CD4-positive, alpha-beta T cell treated with Interleukin-2 at 100 ng/mL for 4 hours (primary cell): ENCODE results near the gene ARPC2.
A peak's percentile ranks its signal among the peaks of the same experiment; 100 is the strongest.

Experiments used
- DNase-seq: peaks from one replicate; pipeline ENCODE4 v3.0.0-alpha.2; 2020; ENCODE audit warnings: low spot score

ARPC2 gene

DNA sequence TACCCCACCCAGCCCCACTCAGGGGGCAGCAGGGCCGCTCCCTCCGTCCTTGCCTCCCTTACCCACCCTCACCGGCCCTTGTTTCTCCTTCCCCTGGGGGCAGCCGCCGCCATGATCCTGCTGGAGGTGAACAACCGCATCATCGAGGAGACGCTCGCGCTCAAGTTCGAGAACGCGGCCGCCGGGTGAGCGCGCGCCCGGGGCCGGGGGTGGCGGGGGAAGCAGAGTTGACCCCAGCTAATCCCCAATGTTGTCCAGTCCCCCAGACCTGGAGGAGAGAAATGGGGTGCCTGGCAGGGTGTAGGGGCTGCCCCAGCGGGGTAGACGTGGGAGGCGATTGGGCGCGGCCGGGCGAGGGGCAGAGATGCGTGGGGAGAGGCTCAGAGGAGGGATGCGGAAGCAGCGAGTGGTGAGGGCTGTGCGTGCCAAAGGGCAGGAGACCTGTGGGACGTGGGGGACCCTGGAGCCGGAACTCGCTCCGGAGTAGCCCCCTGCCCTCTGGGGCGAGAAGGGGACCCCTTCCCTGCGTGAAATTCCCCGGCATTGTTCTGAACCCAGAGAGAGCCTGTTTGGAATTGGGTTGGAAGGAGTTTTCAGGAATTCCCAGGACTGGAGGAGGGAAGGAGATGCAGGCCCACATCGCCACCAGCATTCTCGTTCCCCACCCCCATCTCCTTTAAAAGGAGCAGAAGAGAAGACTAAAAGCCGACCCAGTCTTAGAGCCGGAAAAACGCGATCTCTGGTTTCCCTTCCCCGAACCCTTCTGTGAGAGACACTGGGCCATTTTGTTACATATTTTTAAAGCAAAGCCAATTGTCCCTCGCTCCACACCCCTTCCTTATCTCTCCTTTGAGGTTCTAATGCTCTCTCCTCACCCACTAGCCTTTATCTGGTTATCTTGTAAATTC, 625 bp downstream of the ARPC2 start:
- DNase-seq = peak; percentile 55

DNA sequence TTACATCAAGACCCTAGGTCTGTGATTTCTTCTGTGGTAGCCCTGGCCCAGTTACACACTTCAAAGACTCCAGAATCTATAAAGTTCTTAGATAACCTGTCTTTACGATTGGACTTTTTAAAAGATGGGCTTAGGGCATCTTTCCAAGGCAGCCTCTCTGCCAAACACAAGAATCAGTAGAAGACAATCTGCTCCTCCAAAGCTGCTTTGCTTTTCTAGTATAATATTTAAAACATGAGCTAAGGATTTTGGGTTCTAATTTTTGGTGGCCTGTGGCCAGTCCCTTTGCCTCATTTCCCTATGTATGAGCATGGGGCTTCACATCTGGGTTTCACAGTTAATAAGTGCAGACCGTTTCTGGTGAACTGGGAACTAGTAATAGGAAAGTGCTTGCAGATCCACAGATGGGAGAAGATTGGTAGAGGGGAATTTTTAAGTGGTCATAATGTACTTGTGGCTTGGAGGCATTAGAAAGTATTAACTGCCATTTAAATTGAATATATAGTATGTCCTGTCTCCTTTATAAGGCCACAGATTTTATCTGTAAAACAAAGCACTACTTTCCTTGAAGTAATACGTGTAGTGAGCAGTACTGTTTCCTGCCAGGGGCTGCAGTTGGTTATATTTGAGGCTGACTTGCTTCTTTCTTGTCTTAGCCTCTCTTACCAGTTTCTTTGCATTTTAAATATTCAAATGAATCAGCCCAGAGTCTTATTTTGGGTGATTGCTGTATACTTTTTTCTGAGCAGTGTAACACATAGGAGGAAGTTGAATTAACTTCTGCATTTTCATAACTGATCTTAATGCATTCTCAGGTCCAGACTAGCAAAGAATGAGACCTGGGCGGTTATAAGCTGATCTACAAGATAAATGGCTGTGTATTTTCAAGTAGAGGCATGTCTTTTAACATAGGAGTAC, 1.5 kb downstream of the ARPC2 start:
- DNase-seq = peak; percentile 67

DNA sequence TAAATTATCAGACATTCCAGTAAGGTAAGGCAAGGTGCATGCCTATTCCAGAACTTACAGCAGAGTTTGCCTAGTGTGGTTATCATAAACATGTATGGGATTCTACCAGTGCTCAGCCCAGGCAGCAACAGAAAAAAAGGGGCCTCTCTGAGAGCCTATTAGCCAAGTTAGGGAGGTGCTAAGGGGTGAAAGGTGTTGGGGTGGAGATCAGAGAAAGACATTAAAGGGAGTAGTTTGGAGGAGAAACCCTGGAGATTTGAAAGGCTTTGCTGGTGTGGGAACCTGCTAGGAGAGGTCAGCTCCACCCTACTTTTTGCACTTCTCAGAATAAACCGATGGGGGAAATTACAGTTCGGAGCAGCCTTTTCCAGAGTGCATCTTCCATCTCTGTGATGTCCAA, 2.9 kb downstream of the ARPC2 start:
- DNase-seq = no peak

DNA sequence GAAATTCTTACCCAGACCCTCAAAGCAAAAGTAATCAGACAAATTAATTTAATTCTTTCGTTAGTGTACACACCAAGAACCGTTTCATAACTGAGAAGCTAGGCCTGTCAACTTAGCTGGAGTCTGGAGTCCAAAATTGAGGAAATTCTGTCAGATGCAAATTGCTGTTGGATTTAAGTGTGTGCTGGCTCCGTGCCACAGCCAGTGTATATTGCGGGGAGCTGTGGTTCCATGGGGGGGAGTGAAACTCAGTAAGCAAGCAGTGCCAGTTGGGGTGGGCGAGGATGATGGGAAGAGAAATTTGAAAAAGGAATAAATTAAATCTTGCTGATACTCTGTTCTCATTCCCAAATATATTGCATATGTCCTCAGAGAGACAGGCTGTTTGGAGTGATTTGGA, 4.0 kb downstream of the ARPC2 start:
- DNase-seq = no peak

DNA sequence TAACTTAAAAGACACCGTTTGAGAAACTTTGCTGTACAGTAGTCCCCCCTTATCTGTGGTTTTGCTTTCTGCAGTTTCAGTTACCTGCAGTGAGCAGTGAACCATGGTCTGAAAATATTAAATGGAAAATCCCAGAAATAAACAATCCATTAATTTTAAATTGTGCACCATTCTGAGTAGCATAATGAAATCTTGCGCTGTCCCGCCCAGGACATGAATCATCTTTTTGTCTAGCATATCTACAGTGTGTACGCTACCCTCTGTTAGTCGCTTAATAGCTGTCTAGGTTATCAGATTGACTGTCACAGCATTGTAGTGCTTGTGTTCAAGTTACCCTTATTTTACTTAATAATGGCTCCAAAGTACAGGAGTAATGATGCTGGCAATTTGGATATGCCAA, 6.1 kb downstream of the ARPC2 start:
- DNase-seq = peak; percentile 65

DNA sequence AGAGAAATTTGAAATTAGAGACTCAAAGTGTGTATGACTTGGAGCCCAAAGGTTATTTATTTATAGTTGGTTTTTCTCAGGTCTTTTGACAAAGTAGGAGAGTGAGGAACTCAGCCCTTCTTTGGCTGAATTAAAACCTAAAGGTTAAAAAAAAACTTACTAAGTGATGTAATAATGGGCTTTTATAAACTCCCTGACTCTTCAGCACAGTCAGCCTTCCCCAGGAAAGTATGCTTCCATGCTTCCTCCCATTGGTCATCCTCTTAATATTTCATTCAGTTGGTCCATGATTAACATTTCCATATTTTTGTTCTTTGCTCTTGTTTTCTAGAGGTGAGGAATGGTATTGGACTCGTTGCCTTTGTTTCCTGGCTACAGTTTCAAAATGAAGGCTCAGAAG, 7.2 kb downstream of the ARPC2 start:
- no peak for DNase-seq

DNA sequence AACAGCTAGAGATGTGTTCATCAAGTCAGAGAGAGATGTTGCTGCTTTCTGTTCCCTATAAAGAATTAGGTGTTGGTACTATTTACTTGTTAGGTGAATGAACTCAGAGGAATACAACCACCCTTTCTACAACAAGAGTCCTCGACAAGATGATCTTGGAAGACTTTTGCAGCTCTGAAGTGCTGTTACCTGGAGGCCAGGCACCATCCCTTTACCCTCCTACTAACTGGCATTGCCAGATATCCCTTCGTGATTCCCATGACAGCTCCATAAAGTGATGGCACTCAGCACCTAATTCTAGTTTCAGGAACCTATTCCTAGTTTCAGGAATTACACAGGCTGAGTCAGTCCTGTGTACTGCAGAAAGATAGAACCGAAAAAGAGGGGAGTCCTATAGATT, 9.9 kb downstream of the ARPC2 start:
- DNase-seq = no peak

DNA sequence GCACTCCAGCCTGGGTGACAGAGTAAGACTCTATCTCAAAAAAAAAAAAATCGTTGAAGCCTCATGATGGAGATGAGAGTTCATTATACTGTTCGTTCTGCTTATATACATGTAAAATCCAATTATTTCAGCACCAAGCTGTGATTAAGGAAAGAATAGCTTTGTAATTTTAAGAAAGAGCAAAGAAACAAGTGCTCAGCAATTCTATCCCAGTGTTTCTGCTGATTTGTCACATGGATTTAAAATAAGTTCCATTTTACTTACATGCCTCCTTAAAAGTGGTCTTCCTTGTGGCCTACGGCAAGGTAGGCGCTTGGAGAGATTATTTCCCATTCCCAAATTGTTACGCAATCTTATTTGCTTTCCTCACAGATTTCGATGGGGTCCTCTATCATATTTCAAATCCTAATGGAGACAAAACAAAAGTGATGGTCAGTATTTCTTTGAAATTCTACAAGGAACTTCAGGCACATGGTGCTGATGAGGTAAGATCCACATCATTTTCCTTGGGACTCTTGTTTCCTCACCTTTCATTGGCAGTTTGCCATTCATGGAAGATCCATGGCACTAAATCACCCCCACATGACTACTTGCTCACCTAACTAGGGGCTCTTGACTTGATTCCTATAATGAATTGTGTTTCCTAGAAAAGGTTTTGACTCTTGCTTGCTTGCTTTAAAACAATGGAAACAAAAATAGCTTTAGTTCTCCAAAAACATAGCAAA, 11.5 kb downstream of the ARPC2 start:
- DNase-seq = no peak

DNA sequence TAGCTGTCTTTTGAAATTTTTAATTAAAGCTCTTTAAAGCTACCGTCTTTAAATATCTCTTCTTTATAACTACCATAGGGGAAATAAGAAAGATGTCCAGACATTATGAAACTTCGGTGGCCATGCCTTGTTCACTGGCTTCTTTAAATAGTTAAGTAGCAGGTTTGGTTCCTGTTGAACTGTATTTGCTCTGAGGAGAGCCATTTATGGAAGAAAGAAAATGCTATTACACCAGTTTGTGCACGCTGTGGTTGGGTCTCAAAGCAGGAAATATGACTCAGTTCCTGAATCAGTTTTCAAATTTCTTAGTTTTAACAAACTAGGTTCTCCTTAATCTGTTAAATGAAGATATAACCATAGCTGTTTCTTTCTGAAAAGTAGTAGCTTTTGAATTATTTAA, 12.2 kb downstream of the ARPC2 start:
- peak; percentile 73 for DNase-seq

DNA sequence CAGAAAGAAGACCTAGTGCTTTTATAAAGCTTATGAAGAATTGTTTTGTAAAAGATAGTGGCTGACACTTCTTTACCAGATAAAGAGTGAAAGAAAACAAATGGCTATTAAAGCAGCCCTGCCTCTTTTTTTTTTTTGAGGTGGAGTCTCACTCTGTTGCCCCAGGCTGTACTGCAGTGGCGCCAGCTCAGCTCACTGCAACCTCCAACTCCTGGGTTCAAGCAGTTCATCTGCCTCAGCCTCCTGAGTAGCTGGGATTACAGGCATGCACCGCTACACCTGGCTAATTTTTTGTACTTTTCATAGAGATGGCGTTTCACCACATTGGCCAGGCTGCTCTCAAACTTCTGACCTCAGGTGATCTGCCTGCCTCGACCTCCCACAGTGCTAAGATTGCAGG, 12.9 kb downstream of the ARPC2 start:
- no peak for DNase-seq

DNA sequence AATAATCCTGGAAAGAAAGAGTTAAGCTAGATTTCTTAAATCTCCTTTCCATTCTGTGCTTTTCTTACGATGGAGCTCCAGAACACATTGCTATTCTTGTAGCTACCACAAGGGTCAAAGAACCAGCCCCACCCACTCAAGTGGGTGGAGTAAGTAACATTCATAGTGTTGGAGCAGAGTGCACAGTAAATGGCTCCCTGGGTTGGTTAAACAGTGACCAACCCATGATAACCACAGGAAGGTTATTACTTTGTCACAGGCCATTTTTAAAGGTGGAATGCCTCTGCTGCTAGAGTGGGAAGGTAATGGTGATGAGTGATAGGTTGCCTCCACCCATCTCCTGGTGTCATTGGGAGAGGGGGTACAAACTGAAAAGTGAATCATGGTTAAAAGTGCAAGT, 13.9 kb downstream of the ARPC2 start:
- DNase-seq = peak; percentile 64

DNA sequence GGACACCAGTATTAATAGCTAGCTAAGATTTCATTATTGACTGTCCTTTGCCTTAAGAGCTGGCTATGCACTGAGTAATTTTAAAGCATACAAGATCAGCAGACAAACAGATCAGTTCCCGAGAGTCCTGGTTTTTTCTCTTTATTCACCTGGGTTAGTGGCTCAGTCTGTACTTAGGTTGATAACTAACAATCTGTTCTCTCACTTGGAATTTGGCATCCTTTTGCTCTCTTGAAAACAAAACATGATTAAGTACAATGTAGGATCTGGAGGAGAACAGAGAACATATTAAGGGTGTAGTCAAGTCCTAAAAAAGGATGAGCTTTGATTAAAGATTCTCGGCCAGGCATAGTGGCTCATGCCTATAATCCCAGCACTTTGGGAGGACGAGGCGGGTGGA, 16.6 kb downstream of the ARPC2 start:
- DNase-seq = no peak

DNA sequence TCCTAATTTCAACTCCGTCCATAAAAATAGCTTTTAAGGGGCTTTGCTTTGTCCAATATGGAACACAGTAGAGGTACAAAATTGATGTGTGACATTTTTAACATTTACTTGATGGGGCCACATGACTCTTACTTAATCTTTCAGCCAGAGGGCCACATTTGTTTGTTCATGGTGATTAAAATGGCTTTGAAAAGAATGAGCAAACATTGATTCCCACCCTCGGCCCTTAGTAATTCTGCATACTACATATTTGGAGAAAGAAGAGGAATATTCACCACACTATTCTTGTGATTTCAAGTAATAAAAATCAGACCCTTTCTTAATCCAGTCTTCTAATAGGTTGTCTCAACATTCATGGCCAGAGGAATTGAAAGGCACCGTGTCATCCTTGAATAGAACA, 17.5 kb downstream of the ARPC2 start:
- no peak for DNase-seq

DNA sequence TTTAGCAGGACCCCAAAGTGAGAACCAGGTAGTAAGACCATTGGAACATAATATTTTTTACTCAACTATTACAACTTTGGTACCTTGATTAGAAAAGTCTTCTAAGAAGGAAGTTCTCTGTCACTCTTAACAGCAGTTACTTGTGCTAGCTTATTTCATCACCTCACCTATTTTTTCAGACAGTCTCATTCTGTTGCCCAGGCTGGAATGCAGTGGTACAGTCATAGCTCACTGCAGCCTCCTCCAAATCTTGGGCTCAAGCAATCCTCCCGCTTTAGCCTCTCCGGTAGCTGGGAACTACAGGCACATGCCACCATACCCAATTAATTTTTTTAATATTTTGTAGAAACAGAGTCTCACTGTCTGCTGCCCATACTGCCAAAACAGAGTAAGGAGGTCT, 18.0 kb downstream of the ARPC2 start:
- no peak for DNase-seq

DNA sequence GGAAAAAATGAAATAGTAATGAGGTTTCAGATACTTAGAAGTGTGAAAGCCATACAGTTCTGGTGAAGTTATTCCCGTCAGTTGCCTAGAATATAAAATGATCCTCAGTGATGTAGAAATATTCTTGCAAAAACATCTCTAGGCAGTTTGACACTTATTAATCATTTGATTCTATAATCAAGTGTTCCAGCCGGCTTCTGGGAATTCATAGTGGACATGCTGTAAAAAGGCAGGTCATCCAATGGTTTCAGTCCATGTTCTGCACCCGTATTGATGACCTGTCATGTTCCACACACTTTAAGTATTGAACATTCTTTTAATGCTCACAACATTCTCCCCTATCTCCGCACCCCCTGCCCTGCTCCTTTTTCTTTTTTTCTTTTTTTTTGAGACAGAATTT, 19.8 kb downstream of the ARPC2 start:
- no peak for DNase-seq

DNA sequence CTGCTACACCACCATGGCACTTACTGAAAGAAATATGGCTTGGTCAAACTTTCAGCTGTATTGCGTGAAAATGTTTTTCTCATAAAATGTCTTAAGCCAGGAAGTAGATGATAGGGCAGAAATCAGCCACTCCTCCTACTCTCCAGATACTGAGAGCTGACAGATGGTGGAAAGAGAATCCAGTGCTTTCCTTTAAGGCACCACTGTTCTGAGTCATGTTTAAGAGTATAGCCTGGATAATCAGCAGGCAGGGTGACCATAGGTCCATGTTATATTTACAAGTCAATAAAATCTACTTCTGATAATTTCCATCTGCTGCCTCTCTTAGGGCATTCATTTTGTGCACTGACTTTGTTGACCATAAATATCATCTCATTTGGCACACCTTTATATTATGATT, 21.9 kb downstream of the ARPC2 start:
- DNase-seq = no peak

DNA sequence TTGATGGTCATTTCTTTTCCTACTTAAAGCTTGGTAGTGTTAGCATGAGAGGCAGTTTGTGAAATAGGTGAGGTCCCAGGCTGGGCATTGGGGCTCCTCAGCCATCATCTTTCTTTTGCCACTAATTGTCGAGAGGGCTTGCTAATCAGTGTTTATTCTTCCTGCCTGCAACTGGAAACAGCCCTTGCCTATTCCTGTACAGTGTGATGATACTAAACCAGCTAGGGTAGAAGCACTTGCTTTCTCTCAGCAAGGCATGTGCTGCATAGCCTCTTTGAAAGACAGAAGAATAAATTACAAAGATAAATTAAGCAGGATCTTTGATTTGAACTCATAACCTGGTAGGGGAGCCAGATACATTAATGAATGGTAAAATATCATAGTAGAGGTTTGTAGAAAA, 27.2 kb downstream of the ARPC2 start:
- DNase-seq = no peak

DNA sequence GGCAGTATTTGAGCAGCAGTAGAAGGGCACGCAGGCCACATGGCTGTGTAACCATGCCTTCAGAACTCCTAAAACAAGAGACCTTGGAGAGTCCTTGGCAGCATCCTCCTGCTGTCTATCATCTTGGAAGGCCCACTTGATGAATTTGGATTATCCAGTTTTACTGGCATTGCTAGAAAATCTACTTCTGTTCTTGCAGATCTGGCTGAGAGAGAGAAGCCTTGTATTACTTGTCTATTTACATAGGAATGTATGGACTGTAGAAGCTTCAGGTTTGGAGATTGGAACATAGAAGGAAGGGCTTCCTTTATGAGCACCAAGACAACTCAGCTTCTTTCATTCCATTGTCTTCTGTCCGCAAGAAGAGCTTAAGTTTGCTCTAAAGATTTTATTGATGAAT, 27.7 kb downstream of the ARPC2 start:
- no peak for DNase-seq

DNA sequence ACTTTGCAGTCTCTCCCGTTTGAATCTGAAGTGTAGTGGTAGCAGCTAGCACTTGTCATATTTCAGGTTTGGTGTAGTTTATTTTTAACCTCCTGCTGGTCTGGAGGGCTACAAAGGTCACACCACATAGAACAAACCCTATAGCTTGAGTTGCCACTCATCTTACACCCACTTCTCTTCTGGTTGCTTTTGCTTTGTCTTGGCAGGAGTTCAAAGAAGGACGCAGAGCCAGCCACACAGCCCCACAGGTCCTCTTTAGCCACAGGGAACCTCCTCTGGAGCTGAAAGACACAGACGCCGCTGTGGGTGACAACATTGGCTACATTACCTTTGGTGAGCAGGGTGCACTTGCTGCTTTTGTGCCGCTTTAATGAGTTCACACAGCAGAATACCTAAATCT, 28.2 kb downstream of the ARPC2 start:
- DNase-seq = no peak

DNA sequence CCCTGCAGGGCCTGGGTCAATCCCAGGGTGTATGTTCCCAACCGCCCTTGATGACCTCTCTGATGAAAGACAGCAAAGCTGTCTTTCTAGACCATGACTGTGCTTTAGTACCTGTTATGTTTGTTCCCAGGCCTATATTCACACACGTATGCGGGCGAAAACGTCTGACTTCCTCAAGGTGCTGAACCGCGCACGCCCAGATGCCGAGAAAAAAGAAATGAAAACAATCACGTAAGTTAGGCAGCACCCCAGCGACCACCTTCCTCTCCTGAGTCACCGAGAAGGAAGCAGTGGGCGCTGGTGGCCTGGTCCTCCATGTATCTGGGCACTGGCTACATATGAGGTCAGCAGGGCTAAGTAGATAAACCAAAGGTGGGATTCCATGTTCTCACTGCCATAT, 32.7 kb downstream of the ARPC2 start:
- DNase-seq = no peak

DNA sequence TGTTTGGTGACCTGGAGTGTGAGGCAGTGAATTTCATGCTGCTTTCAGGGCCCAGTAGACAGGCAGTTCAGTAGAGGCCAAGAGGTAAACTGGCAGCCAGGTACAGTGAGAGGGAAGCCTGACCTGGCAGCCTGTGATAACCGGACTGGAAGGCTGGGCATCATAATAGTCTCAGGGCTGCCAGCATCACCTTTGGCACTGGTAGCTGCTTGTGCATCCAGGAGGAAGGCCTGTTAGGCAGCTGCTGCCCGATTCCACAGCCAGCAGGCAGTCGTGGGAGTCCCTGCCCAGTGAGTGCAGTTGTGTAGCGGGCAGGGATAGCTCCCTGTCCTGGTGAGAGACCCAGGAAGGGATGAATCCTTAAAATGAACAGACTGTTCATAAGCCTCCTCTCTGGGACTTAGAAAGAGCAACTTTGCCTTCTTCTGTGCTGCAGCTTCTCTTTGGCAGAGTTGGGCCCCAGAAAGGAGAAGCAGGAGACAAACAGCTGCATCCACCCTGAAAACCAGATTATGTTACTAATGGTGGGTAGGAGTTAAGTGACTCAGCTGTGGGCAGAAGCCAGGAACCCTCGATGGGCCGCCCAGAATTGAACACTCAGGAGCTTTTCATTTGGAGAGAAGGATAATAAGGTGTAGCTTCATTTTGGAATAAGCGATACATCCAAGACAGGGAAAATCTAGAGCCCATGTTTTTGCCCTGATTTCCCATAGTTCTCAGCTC, 35.7 kb downstream of the ARPC2 start:
- DNase-seq = no peak

DNA sequence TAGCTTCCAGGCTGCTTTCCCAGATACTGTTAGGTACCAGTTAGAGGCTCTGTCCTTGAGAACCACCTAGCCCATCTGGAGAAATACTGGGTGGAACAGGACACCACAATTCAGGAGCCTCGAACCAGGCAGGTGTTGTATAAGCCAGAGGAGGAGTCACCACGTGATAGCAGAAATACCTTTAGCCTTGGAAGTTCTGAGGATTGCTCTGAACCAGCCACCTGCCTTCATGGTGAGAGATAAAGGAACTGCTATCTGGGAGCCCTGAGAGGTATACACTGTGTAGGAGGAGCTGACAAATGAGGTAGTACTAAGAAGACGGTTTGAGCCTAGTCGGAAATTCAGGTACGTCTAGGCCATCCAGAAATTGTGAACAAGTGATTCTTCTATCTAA, 36.2 kb downstream of the ARPC2 start:
- DNase-seq = no peak
